Activated B cell treated with CpG ODN at 0.5 μM for 24 hours (primary cell): ENCODE results near the gene WNT9A. TPM values are rescaled to one million over a fixed set of nuclear protein-coding genes. Genes with fewer than 3 reads are reported as not detected.

Experiments
- ATAC-seq: fragments of 200-7000 bp; cut with Tn5 transposase; one replicate; pipeline ENCODE4 v1.10.0; 2021; ENCODE audit warnings: low read depth, mild to moderate bottlenecking, moderate library complexity
- CTCF ChIA-PET: fragments of 350-600 bp; sonication (Branson Sonifier 250); formaldehyde crosslinking; loops from one replicate; lab custom pipeline; 2021; ENCODE audit warnings: antibody characterized with exemption; lab: Charles Lee
- POLR2A ChIA-PET: fragments of 350-600 bp; sonication (Branson Sonifier 250); formaldehyde crosslinking; loops from one replicate; lab custom pipeline; 2021; ENCODE audit warnings: antibody characterized with exemption; lab: Charles Lee
- DNase-seq: peaks from one replicate; pipeline ENCODE4 v3.0.0; 2022
- H3K27ac Mint-ChIP-seq: one replicate; pipeline ENCODE4 v1.8.0; 2020; ENCODE audit warnings: mixed read lengths
- H3K27me3 Mint-ChIP-seq: one replicate; pipeline ENCODE4 v1.8.0; 2021; ENCODE audit warnings: mixed read lengths
- H3K36me3 Mint-ChIP-seq: one replicate; pipeline ENCODE4 v1.8.0; 2021; ENCODE audit warnings: low read depth, mixed read lengths
- H3K4me1 Mint-ChIP-seq: one replicate; pipeline ENCODE4 v1.8.0; 2021; ENCODE audit warnings: mixed read lengths
- H3K4me3 Mint-ChIP-seq: one replicate; pipeline ENCODE4 v1.8.0; 2020; ENCODE audit warnings: mild to moderate bottlenecking, mixed read lengths
- H3K9me3 Mint-ChIP-seq: one replicate; pipeline ENCODE4 v1.8.0; 2020; ENCODE audit warnings: mixed read lengths
- intact Hi-C: fragments of 100-400 bp; cut with micrococcal nuclease; formaldehyde crosslinking; loops from one replicate; pipeline ENCODE4 v1.15.1; 2024
- total RNA-seq: library from RNA; stranded (reverse); gene quantifications from 2 replicates; pipeline ENCODE4 v1.2.3, GENCODE V29; 2022
- TF ChIP-seq, protein P1 (sequence below): fragments of 200-600 bp; IDR thresholded peaks from one replicate; pipeline ENCODE4 v1.8.0; 2022; ENCODE audit warnings: antibody characterized with exemption, mild to moderate bottlenecking

The WNT9A gene
- total RNA-seq, 1 donor from 2014 or later, result not detected

DNA sequence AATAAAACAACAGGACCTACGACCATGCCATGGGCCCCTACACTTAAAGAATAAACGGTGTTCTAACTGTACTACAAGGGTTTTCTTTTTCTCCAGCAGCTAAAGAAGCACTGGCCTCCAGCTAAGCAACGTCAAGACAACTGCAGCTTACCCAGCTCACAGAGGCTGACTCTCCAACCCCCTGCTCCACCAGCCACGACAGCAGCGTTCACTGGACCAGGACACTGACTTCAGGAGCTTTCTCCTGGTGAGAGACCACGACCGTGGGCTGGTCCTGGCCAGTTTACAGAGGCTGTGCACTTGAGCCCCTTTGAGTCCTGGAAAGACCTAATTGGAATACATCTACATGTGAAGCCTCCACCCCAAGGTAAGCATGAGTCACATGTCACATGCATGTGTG lies 39.4 kb downstream of the WNT9A start:
- no peaks in the 10 kb centered on the region for H3K9me3 Mint-ChIP-seq
- intact Hi-C loops, result no loop called here
- TF ChIP-seq, protein P1, sequence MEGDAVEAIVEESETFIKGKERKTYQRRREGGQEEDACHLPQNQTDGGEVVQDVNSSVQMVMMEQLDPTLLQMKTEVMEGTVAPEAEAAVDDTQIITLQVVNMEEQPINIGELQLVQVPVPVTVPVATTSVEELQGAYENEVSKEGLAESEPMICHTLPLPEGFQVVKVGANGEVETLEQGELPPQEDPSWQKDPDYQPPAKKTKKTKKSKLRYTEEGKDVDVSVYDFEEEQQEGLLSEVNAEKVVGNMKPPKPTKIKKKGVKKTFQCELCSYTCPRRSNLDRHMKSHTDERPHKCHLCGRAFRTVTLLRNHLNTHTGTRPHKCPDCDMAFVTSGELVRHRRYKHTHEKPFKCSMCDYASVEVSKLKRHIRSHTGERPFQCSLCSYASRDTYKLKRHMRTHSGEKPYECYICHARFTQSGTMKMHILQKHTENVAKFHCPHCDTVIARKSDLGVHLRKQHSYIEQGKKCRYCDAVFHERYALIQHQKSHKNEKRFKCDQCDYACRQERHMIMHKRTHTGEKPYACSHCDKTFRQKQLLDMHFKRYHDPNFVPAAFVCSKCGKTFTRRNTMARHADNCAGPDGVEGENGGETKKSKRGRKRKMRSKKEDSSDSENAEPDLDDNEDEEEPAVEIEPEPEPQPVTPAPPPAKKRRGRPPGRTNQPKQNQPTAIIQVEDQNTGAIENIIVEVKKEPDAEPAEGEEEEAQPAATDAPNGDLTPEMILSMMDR, result no peak
- peaks cover 7% of the 10 kb centered on the region for H3K27me3 Mint-ChIP-seq
- no peak for ATAC-seq
- no peaks in the 10 kb centered on the region for H3K4me1 Mint-ChIP-seq
- H3K36me3 Mint-ChIP-seq, result no peaks in the 10 kb centered on the region
- no peak for DNase-seq
- H3K27ac Mint-ChIP-seq, result no peak overlapping the region
- no peak overlapping the region for H3K4me3 Mint-ChIP-seq
- CTCF ChIA-PET, result no interaction called here
- POLR2A ChIA-PET, result no interaction called here

DNA sequence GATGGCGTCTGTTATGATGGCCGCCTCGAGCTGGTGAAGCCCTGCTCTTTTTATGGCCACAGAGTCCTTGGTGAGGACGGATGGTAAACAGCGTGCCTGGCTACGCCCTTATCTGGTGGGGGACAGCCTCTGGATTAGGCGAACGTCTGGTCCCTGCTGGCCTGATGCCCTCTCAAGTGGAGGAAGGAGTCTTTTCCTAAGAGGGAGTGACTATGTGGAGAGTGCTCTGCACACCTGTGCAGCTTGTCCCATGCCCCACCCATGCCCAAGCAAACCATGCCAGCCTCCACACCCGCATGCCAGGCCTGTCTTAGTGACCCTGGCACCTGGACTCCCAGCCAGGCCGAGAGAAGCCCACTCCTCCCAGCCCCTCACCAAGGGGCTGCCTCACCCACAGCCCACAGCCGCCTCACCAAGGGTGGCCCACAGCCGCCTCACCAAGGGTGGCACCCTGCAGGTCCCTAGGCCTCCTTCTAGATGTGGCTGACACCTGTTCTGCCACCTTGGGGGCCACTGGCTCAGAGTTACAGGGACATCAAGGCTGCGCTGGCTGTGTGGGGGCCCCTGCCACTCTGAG lies 40.2 kb downstream of the WNT9A start:
- TF ChIP-seq, protein P1, result no peak
- ATAC-seq, result no peak
- no peak overlapping the region for H3K27ac Mint-ChIP-seq
- no peak for DNase-seq
- no peaks in the 10 kb centered on the region for H3K4me1 Mint-ChIP-seq
- no peaks in the 10 kb centered on the region for H3K36me3 Mint-ChIP-seq
- ChIA-PET POLR2A (no interaction called here), CTCF (no interaction called here)
- intact Hi-C loops, result no loop called here
- peaks cover 7% of the 10 kb centered on the region for H3K27me3 Mint-ChIP-seq
- H3K4me3 Mint-ChIP-seq, result no peak overlapping the region
- H3K9me3 Mint-ChIP-seq, result no peaks in the 10 kb centered on the region

DNA sequence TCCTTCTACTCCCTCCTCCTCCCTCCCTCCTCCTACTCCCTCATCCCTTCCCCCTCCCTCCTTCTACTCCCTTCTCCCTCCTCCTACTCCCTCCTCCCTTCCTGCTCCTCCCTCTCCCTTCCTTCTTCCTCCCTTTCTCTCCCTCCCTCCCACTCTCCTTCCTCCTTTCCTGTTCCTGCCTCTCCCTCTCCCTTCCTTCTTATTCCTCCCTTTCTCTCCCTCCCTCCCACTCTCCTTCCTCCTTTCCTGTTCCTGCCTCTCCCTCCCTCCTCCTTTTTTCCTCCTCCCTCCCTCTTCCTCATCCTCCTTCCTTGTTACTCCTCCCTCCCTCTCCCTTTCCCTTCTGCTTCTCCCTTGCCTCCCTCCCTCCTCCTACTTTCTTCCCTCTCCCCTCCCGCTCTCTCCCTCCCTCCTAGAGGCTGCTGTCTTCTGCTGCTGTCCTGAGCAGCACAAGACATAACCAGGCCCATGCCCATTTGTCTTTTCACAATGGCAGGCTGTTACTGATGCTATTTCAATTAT lies 41.1 kb downstream of the WNT9A start:
- no peaks in the 10 kb centered on the region for H3K9me3 Mint-ChIP-seq
- no peak overlapping the region for H3K27ac Mint-ChIP-seq
- CTCF ChIA-PET, result no interaction called here

DNA sequence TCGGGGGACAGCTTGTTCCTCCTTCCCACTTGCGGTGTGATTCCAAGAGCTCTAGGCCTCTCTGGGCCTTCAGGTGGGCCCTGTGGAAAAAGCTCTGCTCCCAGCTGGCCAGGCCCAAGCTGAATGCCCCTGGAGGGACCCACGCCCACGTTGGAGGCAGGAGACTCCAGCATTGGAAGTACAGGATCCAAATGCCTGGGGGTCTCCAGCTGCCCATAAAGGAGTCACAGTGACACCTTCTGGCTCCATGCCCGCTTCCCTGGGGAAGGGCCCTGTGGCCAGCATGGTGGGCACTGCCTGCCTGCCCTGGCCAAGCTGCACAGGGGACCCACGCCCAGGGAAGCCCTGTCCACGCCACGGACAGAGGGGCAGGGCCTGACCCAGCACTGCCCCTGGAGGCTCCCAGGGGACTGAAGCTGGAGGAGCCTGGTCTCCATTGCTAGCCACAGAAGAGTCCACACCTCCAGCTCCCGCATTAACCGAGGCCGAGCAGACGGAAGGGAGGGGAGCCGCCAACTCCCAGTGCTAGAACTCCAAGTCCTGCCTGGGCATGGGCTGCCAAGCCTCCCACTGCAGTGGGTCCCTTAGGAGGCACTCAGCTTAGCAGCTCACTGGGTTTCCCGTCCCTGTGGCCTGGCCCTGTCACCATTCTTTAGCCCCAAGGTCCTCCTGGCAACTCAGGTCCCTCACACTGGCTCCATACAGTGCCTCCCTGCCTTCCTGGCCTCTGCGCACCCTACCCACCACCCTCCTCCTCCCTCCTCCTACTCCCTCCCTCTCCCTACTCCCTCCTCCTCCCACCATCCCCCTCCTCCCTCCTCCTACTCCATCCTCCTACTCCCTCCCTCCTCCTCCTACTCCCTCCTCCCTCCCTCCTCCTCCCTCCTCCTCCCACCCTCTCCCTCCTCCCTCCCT lies 41.9 kb downstream of the WNT9A start:
- CTCF ChIA-PET, result no interaction called here
- Mint-ChIP-seq H3K9me3 (no peaks in the 10 kb centered on the region), H3K4me3 (no peak overlapping the region), H3K27ac (no peak overlapping the region), H3K27me3 (peaks cover 7% of the 10 kb centered on the region), H3K4me1 (no peaks in the 10 kb centered on the region), H3K36me3 (no peaks in the 10 kb centered on the region)
- DNase-seq (no peak), ATAC-seq (no peak)
- intact Hi-C loops, result no loop called here
- POLR2A ChIA-PET, result no interaction called here
- TF ChIP-seq, protein P1, result no peak

More for the DNA sequence above, 41.1 kb downstream of the WNT9A start:
- no peaks in the 10 kb centered on the region for H3K36me3 Mint-ChIP-seq
- POLR2A ChIA-PET, result no interaction called here
- H3K4me1 Mint-ChIP-seq, result no peaks in the 10 kb centered on the region
- intact Hi-C loops, result no loop called here
- DNase-seq (no peak), ATAC-seq (no peak)
- H3K4me3 Mint-ChIP-seq, result no peak overlapping the region
- peaks cover 7% of the 10 kb centered on the region for H3K27me3 Mint-ChIP-seq
- TF ChIP-seq, protein P1, result no peak
